ENCODE data around the gene PACSIN1.

PACSIN1 gene

DNA sequence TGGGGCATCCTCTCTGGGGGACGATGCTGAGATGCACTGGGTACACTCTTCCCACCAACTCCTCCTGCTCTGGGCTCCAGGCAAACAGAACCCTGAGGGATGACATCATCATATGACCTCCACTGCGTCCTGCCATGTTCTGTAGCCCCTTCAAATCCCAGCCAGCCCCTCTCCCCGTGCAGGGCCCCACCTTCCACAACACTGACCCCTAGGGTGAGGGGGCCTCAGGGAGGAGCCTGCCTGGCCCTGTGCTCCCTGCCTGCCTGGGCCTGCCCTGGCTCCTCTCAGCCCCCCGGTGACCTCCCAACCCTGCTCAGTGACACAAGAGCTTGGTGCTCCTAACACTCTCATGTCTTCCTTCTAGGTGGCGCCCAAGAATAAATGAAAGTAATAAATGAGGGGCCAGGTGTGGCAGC, 99.9 kb downstream of the PACSIN1 start:
- no peak for FAIRE-seq

DNA sequence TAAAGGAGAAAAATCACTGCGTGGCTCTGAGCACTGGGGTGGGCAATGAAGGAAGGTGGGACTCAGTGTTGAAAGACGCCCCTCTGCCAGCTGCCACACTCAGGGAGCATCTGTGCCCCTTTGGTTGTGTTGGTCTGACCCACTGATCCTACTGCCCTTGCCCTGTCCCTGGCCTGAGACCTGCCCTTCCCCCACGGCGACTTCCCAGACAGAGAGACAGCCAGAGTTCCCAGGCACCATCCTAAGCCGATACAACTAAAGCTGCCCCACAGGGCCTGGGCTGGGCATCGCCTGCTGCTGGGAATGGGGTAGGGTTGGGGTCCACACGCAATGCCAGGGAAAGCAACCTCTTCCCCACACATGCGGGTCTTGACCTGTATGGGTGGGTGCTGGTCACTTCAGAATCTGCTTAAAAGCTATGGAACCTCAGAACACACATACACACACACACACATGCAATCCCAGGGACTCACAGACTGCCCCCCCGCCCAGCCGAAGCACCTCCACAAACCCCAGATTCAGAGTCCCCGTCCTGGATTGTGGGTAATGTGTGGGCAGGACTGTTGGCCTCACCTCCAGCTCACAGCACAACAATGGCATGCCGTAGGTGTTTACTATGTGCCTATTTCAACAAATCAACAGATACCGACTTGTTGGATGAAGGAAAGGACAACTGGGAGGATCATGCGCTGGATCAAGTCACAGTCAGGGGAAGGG, 101.1 kb downstream of the PACSIN1 start:
- FAIRE-seq = no peak

- FAIRE-seq = no peak
These were observed 102.7 kb downstream of the PACSIN1 start for GRCh38 chr6:34568341-34569201.

DNA sequence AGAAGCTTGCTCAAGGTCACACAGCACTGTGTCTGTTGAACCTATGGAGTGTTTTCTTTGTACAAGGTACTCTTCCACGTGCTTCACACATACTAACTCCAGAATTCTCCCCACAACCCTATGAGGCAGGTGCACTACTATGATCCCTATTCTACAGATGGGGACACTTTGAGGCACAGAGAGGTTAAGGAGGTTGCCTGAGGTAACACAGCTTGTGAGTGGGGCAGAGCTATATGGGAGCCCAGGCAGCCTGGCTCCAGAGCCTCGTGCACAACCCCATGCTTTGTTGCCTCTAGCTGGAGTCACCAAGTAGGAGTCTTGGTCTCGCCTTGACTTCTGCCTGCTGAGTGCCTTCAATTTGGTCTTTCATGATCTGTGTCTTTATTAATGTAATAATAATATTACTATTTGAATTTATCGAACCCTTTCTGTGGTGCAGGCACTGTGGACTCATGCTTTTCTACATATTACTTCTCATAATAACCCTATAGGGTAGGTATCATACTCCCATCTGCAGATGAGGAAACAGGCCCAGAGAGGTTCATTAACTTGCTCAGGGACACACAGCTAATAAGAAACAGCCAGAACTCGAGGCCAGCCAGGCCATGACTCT, 103.6 kb downstream of the PACSIN1 start:
- FAIRE-seq = no peak

DNA sequence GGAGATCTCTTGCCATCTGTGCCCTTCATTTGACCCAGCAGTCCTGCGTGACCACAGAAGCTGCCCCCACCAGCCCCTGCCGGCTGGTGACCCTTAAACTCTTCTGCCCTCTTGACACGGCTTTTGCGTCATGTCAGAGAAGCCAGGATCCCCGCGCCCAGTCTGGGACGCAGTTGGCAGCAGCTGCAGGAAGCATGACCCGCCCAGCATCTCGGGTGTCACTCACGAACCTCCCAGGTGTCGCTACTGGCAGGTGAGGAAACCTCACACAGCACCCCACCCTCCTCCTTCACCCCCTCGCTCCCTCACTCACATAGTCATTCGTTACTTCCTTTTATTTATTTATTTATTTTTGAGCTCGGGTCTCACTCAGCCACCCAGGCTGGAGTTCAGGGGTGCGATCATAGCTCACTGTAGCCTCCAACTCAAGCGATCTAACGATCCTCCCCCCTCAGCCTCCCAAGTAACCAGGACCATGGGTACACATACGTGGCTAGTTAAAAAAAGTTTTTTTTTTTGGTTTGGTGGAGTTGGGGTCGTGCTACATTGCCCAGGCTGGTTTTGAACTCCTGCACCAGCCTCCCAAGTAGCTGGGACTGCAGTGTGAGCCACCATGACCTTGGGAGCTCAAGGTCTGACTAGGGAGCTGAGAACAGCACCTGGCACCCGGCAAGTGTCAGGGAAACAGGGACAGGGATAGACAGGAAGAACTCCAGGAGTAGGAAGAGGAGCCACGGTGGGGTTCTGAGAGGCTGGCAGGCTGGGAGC, 104.4 kb downstream of the PACSIN1 start:
- FAIRE-seq = no peak

DNA sequence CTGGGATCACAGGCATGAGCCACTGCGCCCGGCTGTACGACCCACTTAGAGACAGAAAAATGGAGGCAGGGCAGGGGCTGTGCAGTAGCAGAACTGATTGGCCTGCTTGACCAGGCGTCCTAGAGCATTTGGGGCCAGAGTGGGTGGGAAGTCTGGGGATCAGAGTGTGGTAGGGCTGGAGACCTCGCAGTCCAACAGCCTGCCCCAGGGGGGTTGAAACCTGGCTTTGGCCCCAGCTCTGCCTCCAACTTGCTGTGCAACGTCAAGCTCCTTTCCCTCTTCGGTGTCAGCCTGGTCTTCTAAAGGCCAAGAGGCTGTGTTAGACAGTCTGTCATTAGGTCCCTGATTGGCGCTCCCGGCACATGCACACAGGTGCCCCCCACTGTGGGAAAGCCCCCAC, 105.5 kb downstream of the PACSIN1 start:
- FAIRE-seq = no peak

GRCh38 chr6:34572021-34572420, 106.1 kb downstream of the PACSIN1 start:
- no peak for FAIRE-seq

- FAIRE-seq = no peak
These were observed 106.7 kb downstream of the PACSIN1 start for GRCh38 chr6:34572585-34572984.

- no peak for FAIRE-seq
These were observed 107.8 kb downstream of the PACSIN1 start for GRCh38 chr6:34573567-34574183.

DNA sequence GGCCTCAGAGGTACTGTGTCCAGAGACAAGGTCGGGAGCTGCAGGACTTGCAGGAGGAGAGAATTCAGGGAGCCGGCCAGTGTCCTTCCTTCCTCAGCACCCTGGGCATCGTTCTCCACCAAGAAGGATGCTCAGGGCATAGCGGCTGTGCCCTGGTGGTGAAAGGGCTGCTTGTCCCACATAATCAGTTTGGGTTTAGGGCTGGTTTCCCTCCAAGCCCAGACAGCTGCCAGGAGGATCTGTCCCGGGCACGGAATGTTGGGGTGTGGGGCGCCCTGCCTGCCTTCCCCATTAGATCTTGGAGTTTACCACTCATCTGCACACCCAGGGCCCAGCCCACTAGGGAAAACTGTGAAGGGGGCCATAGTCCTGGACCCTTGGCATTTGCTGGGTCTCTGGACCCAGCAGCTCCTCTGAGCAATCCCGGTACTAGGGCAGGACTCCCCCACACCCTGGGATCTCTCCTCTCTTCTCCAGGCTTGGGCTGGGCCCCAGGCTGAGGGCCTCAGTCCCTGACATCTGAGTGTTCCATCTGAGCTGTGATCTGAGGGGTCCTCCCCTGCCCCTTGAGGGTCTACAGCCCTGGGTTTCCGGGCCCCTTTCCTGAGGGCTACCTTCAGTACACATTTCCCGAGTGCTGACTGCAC, 108.9 kb downstream of the PACSIN1 start:
- no peak for FAIRE-seq

DNA sequence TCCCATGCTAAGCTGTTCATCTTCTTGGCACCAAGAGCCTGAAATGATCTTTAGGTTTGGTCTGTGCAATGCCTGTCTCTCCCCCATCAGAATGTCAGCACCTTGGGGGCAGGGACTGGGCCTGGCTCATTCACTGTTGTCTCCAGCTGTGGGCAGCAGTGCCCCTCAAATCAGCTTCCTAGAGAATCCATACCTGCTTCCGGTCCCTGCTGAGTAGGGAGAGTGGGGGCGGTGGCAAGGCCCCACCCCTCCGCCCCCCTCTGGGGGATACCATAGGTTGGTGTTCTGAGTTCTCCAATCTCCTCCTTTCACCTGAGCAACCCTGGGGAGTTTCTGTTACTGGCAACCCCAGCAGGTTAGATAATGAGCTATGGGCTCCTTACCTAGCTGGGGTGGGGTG, 109.5 kb downstream of the PACSIN1 start:
- FAIRE-seq = no peak

- FAIRE-seq = no peak
These were observed 110.5 kb downstream of the PACSIN1 start for GRCh38 chr6:34576286-34576955.

DNA sequence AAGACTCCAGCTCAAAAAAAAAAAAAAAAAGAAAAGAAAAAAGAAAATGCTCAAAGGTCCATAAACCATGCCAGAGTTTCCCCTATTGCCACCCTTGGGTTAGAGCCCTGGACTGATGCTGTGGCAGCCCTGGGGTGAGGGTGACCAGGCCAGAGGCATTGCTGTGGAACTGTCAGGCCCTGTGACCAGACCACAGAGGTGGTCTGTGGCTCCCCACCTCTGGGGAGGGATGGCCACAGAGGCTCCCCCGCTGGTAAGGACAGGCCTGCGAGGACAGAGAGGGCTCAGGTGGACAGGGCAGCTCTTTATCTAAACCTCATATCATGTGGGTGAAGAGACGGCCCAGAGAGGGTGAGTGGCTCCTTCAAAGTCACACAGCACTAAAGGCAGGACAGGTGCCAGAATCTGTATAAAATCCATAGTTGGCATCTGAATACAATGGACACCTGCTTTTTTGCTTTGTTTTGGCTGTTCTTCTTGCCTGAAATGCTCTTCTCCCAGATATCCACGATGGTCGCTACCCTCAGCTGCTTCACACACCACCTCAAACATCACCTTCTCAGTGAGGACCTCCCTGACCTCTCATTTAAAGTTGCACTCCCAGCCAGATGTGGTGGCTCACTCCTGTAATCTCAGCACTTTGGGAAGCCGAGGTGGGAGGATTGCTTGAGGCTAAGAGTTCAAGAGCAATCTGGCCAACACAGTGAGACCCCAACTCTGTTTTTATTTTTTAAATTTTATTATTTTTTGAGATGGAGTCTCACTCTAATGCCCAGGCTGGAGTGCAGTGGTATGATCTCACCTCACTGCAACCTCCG, 112.8 kb downstream of the PACSIN1 start:
- FAIRE-seq = no peak

GRCh38 chr6:34580707-34581560, 115.1 kb downstream of the PACSIN1 start:
- no peak for FAIRE-seq

- FAIRE-seq = no peak
These were observed 115.7 kb downstream of the PACSIN1 start for GRCh38 chr6:34581561-34581920.

DNA sequence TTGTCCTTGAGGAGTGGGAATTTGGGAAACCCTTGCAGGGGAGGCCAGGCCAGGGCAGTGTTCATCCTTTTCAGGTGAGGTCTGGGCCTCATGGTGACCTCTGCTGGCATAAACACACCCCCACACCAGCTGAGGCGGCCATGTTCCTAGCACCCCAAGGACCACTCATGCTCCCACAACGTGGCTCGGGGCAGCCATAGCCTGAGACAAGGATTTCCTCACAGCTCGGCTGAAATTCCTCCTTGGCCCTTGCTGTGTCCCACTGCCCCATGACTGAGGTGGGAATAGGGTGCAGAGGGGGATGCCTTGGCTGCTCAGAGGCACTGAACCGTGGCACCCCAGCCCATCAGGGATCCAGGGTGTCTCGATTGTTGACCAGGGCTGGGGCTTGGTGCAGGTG, 117.6 kb downstream of the PACSIN1 start:
- no peak for FAIRE-seq

DNA sequence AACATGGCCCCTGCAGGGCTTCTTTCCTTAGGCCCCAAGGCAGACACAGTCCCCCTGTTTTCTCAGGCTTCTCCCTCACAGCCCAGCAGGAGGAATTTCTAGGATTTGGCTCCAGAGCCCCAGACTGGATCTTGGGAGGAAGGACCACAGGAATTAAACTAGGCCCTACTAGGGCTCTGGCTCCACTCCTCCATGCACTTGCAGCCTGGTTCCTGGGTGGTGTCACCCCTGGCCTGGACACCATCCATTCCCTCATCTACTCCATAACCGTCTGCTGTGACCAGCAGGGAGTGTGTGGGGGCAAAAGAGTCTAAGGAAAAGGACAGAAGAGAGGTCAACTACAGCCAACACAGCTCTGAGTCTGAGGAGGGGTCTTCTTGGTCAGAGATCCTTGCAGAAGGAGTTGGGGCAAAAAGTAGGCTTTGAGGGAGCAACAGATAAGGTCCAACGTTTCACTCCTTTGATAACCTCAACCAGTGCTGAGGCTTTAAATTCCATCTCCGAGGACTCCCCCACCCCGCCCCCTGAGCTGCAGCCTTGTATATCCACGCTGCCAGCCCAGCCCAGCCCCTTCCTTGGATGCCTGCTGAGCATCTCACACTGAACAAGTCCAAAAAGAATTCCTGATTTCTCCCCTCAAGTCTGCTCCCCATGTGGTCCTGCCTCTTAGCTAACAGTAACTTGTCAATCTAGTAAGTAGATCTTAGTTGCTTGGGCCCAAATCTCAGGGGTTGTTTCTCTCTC, 118.2 kb downstream of the PACSIN1 start:
- no peak for FAIRE-seq

DNA sequence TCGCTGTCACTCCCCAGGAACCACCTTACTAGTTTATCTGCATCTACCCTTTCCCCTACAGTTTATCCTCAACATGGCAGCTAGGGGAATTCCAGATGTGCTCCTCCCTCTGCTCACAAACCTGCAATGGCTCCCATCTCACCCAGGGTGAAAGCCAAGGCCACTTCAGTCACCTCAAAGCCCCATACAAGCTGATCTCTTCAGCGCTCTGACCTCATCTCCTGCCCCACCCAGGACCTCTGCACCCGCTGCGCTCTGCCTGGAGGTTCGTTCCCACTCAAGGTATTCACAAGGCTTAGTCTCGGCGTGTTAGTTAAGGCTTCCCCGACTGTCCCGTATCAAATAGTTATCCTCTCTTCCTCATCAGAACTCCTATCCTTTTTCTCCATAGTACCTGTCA, 118.8 kb downstream of the PACSIN1 start:
- FAIRE-seq = no peak

Data from G401.6 (cell line).